HUES48 (cell line): ENCODE results near the gene CNR1.

ENCODE experiments used
- H3K27ac ChIP-seq: one replicate; pipeline ENCODE4 v1.7.0; 2013; ENCODE audit warnings: low read depth, low read length, inconsistent platforms
- H3K27me3 ChIP-seq: 2 replicates; pipeline ENCODE4 v1.6.1; 2013; ENCODE audit warnings: mild to moderate bottlenecking, low read length; ENCODE audit not compliant: control insufficient read depth, insufficient read depth
- H3K36me3 ChIP-seq: 2 replicates; pipeline ENCODE4 v1.6.1; 2013; ENCODE audit warnings: low read length; ENCODE audit not compliant: control insufficient read depth, insufficient read depth
- H3K4me1 ChIP-seq: 2 replicates; pipeline ENCODE4 v1.6.1; 2013; ENCODE audit warnings: mild to moderate bottlenecking, low read length; ENCODE audit not compliant: control insufficient read depth, insufficient read depth
- H3K4me3 ChIP-seq: 2 replicates; pipeline ENCODE4 v1.5.1; 2013; ENCODE audit warnings: mild to moderate bottlenecking, low read depth, low read length
- H3K9ac ChIP-seq: 2 replicates; pipeline ENCODE4 v1.6.1; 2013; ENCODE audit warnings: mild to moderate bottlenecking, low read depth, low read length, moderate library complexity
- H3K9me3 ChIP-seq: 2 replicates; pipeline ENCODE4 v1.6.1; 2013; ENCODE audit warnings: low read length; ENCODE audit not compliant: control insufficient read depth, insufficient read depth

Gene CNR1

GRCh38 chr6:88115307-88115706 lies 50.8 kb downstream of the CNR1 start:
- no peaks in the 10 kb centered on the region for H3K36me3 ChIP-seq
- no peaks in the 10 kb centered on the region for H3K27me3 ChIP-seq
- no peak overlapping the region for H3K9ac ChIP-seq
- H3K4me1 ChIP-seq, result no peaks in the 10 kb centered on the region
- H3K27ac ChIP-seq, result no peak overlapping the region
- no peak overlapping the region for H3K4me3 ChIP-seq
- H3K9me3 ChIP-seq, result no peaks in the 10 kb centered on the region

- no peaks in the 10 kb centered on the region for H3K4me1 ChIP-seq
- H3K9ac ChIP-seq, result no peak overlapping the region
- no peaks in the 10 kb centered on the region for H3K9me3 ChIP-seq
- H3K36me3 ChIP-seq, result no peaks in the 10 kb centered on the region
- no peaks in the 10 kb centered on the region for H3K27me3 ChIP-seq
- no peak overlapping the region for H3K4me3 ChIP-seq
- H3K27ac ChIP-seq, result no peak overlapping the region
These were observed 51.3 kb downstream of the CNR1 start for GRCh38 chr6:88114838-88115237.

- Histone ChIP-seq H3K4me1 (no peaks in the 10 kb centered on the region), H3K27me3 (no peaks in the 10 kb centered on the region), H3K27ac (no peak overlapping the region), H3K4me3 (no peak overlapping the region), H3K9ac (no peak overlapping the region), H3K36me3 (no peaks in the 10 kb centered on the region), H3K9me3 (no peaks in the 10 kb centered on the region)
These were observed 54.2 kb downstream of the CNR1 start for GRCh38 chr6:88111991-88112390.

DNA sequence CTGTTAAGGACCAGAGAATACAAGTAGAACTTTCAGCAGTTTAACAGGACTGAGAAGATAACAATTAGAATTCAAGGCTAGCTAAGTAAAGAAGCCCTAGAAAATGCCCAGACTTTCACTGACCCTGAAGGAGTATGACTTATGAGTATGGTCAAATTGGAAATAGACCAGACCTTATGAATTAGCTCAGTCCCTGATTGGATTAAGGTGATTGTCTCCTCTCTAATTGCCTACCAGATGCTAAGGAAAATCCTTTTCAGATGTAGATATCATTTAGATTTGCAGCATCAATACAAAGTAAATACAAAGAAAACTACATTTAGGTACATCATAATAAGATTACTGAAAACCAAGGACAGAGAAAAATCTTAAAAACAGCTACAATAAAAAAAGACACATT lies 58.9 kb downstream of the CNR1 start:
- Histone ChIP-seq H3K4me3 (no peak overlapping the region), H3K27me3 (no peaks in the 10 kb centered on the region), H3K4me1 (no peaks in the 10 kb centered on the region), H3K9ac (no peak overlapping the region), H3K36me3 (no peaks in the 10 kb centered on the region), H3K27ac (no peak overlapping the region), H3K9me3 (no peaks in the 10 kb centered on the region)

GRCh38 chr6:88105741-88106340 lies 60.3 kb downstream of the CNR1 start:
- no peaks in the 10 kb centered on the region for H3K36me3 ChIP-seq
- H3K9ac ChIP-seq, result no peak overlapping the region
- no peak overlapping the region for H3K27ac ChIP-seq
- no peaks in the 10 kb centered on the region for H3K27me3 ChIP-seq
- no peaks in the 10 kb centered on the region for H3K9me3 ChIP-seq
- H3K4me1 ChIP-seq, result no peaks in the 10 kb centered on the region
- no peak overlapping the region for H3K4me3 ChIP-seq
